Measurements from ENCODE around the gene USP49.

- TF ChIP-seq CTCF (conservative IDR thresholded peaks at IDR 0.05; ENCODE audit: low read depth, low read length) (no peak), MAZ (IDR thresholded peaks at IDR 0.05; ENCODE audit: borderline replicate concordance, low read depth, low read length) (no peak), POLR2A (IDR thresholded peaks at IDR 0.05; ENCODE audit: low read depth, low read length) (peak; percentile 46; the same call in 1 of the 2 replicates), NFE2L2 (IDR thresholded peaks at IDR 0.05; ENCODE audit: low read depth, low read length) (peak; percentile 100), MXI1 (IDR thresholded peaks at IDR 0.05; ENCODE audit: borderline replicate concordance, low read depth, low read length) (no peak), BHLHE40 (IDR thresholded peaks at IDR 0.05; ENCODE audit: low read depth, low read length) (peak; percentile 27; the same call in 1 of the 2 replicates), CHD1 (IDR thresholded peaks at IDR 0.05; ENCODE audit: low read depth, low read length) (no peak; the same call in 1 of the 2 replicates), CEBPB (IDR thresholded peaks at IDR 0.05; ENCODE audit: low read depth, low read length) (peak; percentile 90), RFX5 (IDR thresholded peaks at IDR 0.05; ENCODE audit: low read depth, low read length) (no peak), SMC3 (IDR thresholded peaks at IDR 0.05; ENCODE audit: low read depth, low read length) (no peak)
- TF ChIP-seq, protein P1, sequence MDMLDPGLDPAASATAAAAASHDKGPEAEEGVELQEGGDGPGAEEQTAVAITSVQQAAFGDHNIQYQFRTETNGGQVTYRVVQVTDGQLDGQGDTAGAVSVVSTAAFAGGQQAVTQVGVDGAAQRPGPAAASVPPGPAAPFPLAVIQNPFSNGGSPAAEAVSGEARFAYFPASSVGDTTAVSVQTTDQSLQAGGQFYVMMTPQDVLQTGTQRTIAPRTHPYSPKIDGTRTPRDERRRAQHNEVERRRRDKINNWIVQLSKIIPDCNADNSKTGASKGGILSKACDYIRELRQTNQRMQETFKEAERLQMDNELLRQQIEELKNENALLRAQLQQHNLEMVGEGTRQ (IDR thresholded peaks at IDR 0.05; ENCODE audit: low read depth, low read length), result no peak
Observed at GRCh38 chr6:41917528-41917927, 22.4 kb upstream of the USP49 start.

All from IMR-90 (cell line).